HG02763 (cell line): ENCODE data around the gene SPATA12.
A peak's percentile ranks its signal among the peaks of the same experiment; 100 is the strongest.

Source experiments
- ATAC-seq: cut with Tn5 transposase; IDR thresholded peaks from one replicate; pipeline ENCODE4 v1.9.1; 2021; ENCODE audit warnings: mild to moderate bottlenecking, moderate library complexity; ENCODE audit not compliant: unreplicated experiment

SPATA12 gene

GRCh38 chr3:57048728-57049127, 11.7 kb upstream of the SPATA12 start:
- ATAC-seq = no peak

- no peak for ATAC-seq
Measured at GRCh38 chr3:57052662-57053061, 7.8 kb upstream of the SPATA12 start.

- no peak for ATAC-seq
Measured at GRCh38 chr3:57053122-57053521, 7.3 kb upstream of the SPATA12 start.

- no peak for ATAC-seq
Measured at GRCh38 chr3:57057351-57057750, 3.1 kb upstream of the SPATA12 start.

GRCh38 chr3:57059411-57059810, 1.1 kb upstream of the SPATA12 start:
- no peak for ATAC-seq

GRCh38 chr3:57061556-57061955, 1.1 kb downstream of the SPATA12 start:
- no peak for ATAC-seq

GRCh38 chr3:57062101-57062631, 1.7 kb downstream of the SPATA12 start:
- no peak for ATAC-seq

GRCh38 chr3:57063032-57063431, 2.6 kb downstream of the SPATA12 start:
- no peak for ATAC-seq

- no peak for ATAC-seq
Measured at GRCh38 chr3:57064001-57064400, 3.5 kb downstream of the SPATA12 start.

GRCh38 chr3:57064572-57064971, 4.1 kb downstream of the SPATA12 start:
- no peak for ATAC-seq

- ATAC-seq = no peak
Measured at GRCh38 chr3:57065588-57065987, 5.1 kb downstream of the SPATA12 start.

- no peak for ATAC-seq
Measured at GRCh38 chr3:57066471-57066870, 6.0 kb downstream of the SPATA12 start.

GRCh38 chr3:57068437-57069089, 8.1 kb downstream of the SPATA12 start:
- ATAC-seq = peak; percentile 98

- no peak for ATAC-seq
Measured at GRCh38 chr3:57069503-57069902, 9.0 kb downstream of the SPATA12 start.

GRCh38 chr3:57073628-57074027, 13.2 kb downstream of the SPATA12 start:
- ATAC-seq = no peak

GRCh38 chr3:57074135-57074534, 13.7 kb downstream of the SPATA12 start:
- ATAC-seq = no peak

- ATAC-seq = no peak
Measured at GRCh38 chr3:57076422-57076951, 16.0 kb downstream of the SPATA12 start.

GRCh38 chr3:57077630-57078343, 17.3 kb downstream of the SPATA12 start:
- no peak for ATAC-seq

- no peak for ATAC-seq
Measured at GRCh38 chr3:57078344-57078634, 17.8 kb downstream of the SPATA12 start.

- ATAC-seq = no peak
Measured at GRCh38 chr3:57078635-57079473, 18.4 kb downstream of the SPATA12 start.

- ATAC-seq = no peak
Measured at GRCh38 chr3:57079474-57079831, 19.0 kb downstream of the SPATA12 start.

- ATAC-seq = no peak
Measured at GRCh38 chr3:57080171-57080570, 19.7 kb downstream of the SPATA12 start.
